WTC11 (cell line): ENCODE measurements around the gene AGFG2. TPM values are rescaled to one million over a fixed set of nuclear protein-coding genes. Genes with fewer than 3 reads are reported as not detected.

Experiments used
- ATAC-seq: fragments of 200-7000 bp; cut with Tn5 transposase; 2 replicates; pipeline ENCODE4 v1.10.0; 2021; ENCODE audit warnings: mild to moderate bottlenecking, moderate library complexity
- CTCF ChIA-PET: fragments of 300-600 bp; sonication (Branson Sonifier 250); formaldehyde crosslinking; loops from one replicate; lab custom pipeline; 2021; ENCODE audit warnings: antibody characterized with exemption; lab: Charles Lee
- POLR2A ChIA-PET: fragments of 350-600 bp; sonication (Branson Sonifier 250); formaldehyde crosslinking; loops from one replicate; lab custom pipeline; 2021; ENCODE audit warnings: antibody characterized with exemption; lab: Charles Lee
- DNase-seq: peaks from one replicate; pipeline ENCODE4 v3.0.0; 2021; ENCODE audit warnings: low spot score
- H3K27ac Mint-ChIP-seq: 2 replicates; pipeline ENCODE4 v1.8.0; 2021; ENCODE audit warnings: mixed read lengths
- H3K27me3 Mint-ChIP-seq: 2 replicates; pipeline ENCODE4 v1.8.0; 2021; ENCODE audit warnings: low read depth, mild to moderate bottlenecking, moderate library complexity, mixed read lengths
- H3K36me3 Mint-ChIP-seq: 2 replicates; pipeline ENCODE4 v1.8.0; 2021; ENCODE audit warnings: mixed read lengths
- H3K4me1 Mint-ChIP-seq: 2 replicates; pipeline ENCODE4 v1.8.0; 2022; ENCODE audit warnings: mixed read lengths
- H3K4me3 Mint-ChIP-seq: 2 replicates; pipeline ENCODE4 v1.8.0; 2021; ENCODE audit warnings: mild to moderate bottlenecking, moderate library complexity, mixed read lengths
- H3K9me3 Mint-ChIP-seq: 2 replicates; pipeline ENCODE4 v1.8.0; 2021; ENCODE audit warnings: mixed read lengths
- CREB1 ChIP-seq: sonication (generic); formaldehyde crosslinking; IDR thresholded peaks from 2 replicates; pipeline ENCODE4 v1.8.0; 2023; ENCODE audit warnings: mild to moderate bottlenecking, missing genetic modification reagents
- ETV6 ChIP-seq: sonication (generic); formaldehyde crosslinking; IDR thresholded peaks from 2 replicates; pipeline ENCODE4 v1.8.1; 2022; ENCODE audit warnings: mild to moderate bottlenecking, missing genetic modification reagents
- FOXK1 ChIP-seq: sonication (generic); formaldehyde crosslinking; IDR thresholded peaks from 2 replicates; pipeline ENCODE4 v1.8.0; 2022; ENCODE audit warnings: mild to moderate bottlenecking, moderate library complexity, missing genetic modification reagents
- FOXP1 ChIP-seq: sonication (generic); formaldehyde crosslinking; IDR thresholded peaks from 2 replicates; pipeline ENCODE4 v1.8.0; 2022; ENCODE audit warnings: missing genetic modification reagents, mild to moderate bottlenecking, moderate library complexity, borderline replicate concordance
- MYBL2 ChIP-seq: sonication (generic); formaldehyde crosslinking; IDR thresholded peaks from 2 replicates; pipeline ENCODE4 v1.8.1; 2023; ENCODE audit warnings: mild to moderate bottlenecking, moderate library complexity, missing genetic modification reagents
- OVOL2 ChIP-seq: fragments of 250-450 bp; sonication (Bioruptor Pico); IDR thresholded peaks from 2 replicates; pipeline ENCODE4 v1.9.0; 2021; ENCODE audit warnings: mild to moderate bottlenecking, borderline replicate concordance
- SMAD4 ChIP-seq: sonication (generic); formaldehyde crosslinking; IDR thresholded peaks from 2 replicates; pipeline ENCODE4 v1.8.0; 2022; ENCODE audit warnings: mild to moderate bottlenecking, missing genetic modification reagents
- SP1 ChIP-seq: sonication (generic); formaldehyde crosslinking; conservative IDR thresholded peaks from 2 replicates; pipeline ENCODE4 v1.8.1; 2022; ENCODE audit warnings: missing genetic modification reagents
- TEAD4 ChIP-seq: sonication (generic); formaldehyde crosslinking; IDR thresholded peaks from 2 replicates; pipeline ENCODE4 v1.8.0; 2022; ENCODE audit warnings: mild to moderate bottlenecking, missing genetic modification reagents
- TP53 ChIP-seq: sonication (generic); formaldehyde crosslinking; IDR thresholded peaks from 2 replicates; pipeline ENCODE4 v1.8.1; 2023; ENCODE audit warnings: mild to moderate bottlenecking, missing genetic modification reagents
- ZNF263 ChIP-seq: sonication (generic); formaldehyde crosslinking; IDR thresholded peaks from 2 replicates; pipeline ENCODE4 v1.8.1; 2022; ENCODE audit warnings: low read depth, mild to moderate bottlenecking, moderate library complexity, missing genetic modification reagents
- total RNA-seq: library from RNA; stranded (reverse); gene quantifications from 3 replicates; pipeline ENCODE4 v1.2.3, GENCODE V29; 2021
- TF ChIP-seq, protein P1 (sequence below): sonication (generic); formaldehyde crosslinking; IDR thresholded peaks from 2 replicates; pipeline ENCODE4 v1.8.1; 2022; ENCODE audit warnings: missing genetic modification reagents, borderline replicate concordance
- TF ChIP-seq, protein P2 (sequence below): sonication (generic); formaldehyde crosslinking; IDR thresholded peaks from 2 replicates; pipeline ENCODE4 v1.8.1; 2023; ENCODE audit warnings: mild to moderate bottlenecking, missing genetic modification reagents, moderate library complexity
- TF ChIP-seq, protein P3 (sequence below): sonication (generic); formaldehyde crosslinking; IDR thresholded peaks from 2 replicates; pipeline ENCODE4 v1.8.0; 2022; ENCODE audit warnings: missing genetic modification reagents
- TF ChIP-seq, protein P4 (sequence below): sonication (generic); formaldehyde crosslinking; IDR thresholded peaks from 2 replicates; pipeline ENCODE4 v1.8.0; 2022; ENCODE audit warnings: mild to moderate bottlenecking, missing genetic modification reagents
- TF ChIP-seq, protein P5 (sequence below): fragments of 250-450 bp; sonication (Bioruptor Pico); IDR thresholded peaks from 2 replicates; pipeline ENCODE4 v2.1.2; 2022; ENCODE audit warnings: mild to moderate bottlenecking, moderate library complexity

Gene AGFG2
- total RNA-seq, 1 experiment from 2014 or later, result 6.4 TPM

DNA sequence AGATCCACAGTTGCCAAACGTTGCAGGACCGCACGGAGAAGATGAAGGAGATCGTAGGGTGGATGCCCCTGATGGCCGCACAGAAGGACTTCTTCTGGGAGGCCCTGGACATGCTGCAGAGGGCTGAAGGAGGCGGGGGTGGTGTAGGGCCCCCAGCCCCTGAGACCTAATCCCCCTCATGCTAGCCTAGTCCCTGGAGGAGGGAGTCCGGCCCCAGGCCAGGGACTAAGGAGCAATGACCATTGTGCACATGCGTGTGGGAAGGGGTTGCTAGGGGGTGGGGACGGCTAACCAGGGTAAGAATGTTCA lies 61.7 kb downstream of the AGFG2 start (continued):
- TF ChIP-seq, protein P1, sequence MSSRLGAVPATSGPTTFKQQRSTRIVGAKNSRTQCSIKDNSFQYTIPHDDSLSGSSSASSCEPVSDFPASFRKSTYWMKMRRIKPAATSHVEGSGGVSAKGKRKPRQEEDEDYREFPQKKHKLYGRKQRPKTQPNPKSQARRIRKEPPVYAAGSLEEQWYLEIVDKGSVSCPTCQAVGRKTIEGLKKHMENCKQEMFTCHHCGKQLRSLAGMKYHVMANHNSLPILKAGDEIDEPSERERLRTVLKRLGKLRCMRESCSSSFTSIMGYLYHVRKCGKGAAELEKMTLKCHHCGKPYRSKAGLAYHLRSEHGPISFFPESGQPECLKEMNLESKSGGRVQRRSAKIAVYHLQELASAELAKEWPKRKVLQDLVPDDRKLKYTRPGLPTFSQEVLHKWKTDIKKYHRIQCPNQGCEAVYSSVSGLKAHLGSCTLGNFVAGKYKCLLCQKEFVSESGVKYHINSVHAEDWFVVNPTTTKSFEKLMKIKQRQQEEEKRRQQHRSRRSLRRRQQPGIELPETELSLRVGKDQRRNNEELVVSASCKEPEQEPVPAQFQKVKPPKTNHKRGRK (CRISPR knock-in tag), result no peak
- TF ChIP-seq CREB1 (CRISPR knock-in tag) (no peak), SMAD4 (CRISPR knock-in tag) (no peak), ETV6 (CRISPR knock-in tag) (no peak), OVOL2 (no peak), FOXK1 (CRISPR knock-in tag) (no peak), MYBL2 (no peak), SP1 (CRISPR knock-in tag) (no peak), TEAD4 (CRISPR knock-in tag) (no peak), FOXP1 (no peak)
- TF ChIP-seq, protein P2, sequence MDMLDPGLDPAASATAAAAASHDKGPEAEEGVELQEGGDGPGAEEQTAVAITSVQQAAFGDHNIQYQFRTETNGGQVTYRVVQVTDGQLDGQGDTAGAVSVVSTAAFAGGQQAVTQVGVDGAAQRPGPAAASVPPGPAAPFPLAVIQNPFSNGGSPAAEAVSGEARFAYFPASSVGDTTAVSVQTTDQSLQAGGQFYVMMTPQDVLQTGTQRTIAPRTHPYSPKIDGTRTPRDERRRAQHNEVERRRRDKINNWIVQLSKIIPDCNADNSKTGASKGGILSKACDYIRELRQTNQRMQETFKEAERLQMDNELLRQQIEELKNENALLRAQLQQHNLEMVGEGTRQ (CRISPR knock-in tag), result no peak

DNA sequence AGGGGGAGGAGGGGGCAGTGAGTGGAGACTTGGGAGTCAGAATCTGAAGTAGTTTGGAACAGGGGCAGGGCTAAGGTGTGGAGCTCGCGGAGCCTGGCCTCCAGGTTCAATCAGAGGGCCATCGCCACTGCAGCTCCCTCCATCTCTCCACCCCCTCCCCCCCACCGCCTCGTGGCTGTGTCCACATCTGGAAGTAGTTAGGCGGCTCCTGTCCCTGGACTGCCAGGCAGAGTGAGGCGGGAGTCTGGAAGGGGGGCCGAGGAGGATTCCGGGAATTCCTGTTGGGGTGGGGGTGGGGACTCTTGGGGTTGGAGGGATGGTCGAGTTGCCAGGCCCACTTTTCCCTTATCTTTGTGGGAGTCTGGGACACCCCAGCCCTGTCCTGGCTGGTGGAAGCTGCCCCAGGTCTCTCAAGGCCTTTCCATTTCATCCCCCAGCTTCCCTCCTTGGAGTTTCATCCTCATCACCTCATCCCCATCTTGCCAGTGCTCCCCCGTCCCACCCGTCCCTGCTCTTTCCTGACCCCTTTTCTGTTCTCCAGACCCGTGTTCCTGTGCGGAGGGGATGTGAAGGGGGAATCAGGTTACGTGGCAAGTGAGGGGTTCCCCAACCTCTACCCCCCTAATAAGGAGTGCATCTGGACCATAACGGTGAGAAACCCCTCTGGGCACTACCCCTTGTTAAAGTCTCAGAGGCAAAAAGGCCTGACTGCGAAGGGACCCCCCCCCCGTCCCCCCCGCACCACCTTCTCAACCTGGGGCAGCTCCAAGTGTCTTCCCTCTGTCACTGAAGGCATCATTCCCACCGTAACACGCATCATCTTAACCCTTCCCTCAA lies 64.1 kb downstream of the AGFG2 start:
- H3K36me3 Mint-ChIP-seq, result peaks cover 15% of the 10 kb centered on the region
- POLR2A ChIA-PET, result interaction anchor here (0.6 to 3.0 kb wide), 9 partner anchors 9 to 102 kb away, joined by 3 to 60 read pairs (median 5); partner anchors contain the start of genes FBXO24, LRCH4, MOSPD3 and POP7
- H3K27ac Mint-ChIP-seq, result peak overlapping the region; percentile 96
- peak overlapping the region; percentile 87 for H3K4me3 Mint-ChIP-seq
- DNase-seq, result peak; percentile 87
- TF ChIP-seq, protein P3, sequence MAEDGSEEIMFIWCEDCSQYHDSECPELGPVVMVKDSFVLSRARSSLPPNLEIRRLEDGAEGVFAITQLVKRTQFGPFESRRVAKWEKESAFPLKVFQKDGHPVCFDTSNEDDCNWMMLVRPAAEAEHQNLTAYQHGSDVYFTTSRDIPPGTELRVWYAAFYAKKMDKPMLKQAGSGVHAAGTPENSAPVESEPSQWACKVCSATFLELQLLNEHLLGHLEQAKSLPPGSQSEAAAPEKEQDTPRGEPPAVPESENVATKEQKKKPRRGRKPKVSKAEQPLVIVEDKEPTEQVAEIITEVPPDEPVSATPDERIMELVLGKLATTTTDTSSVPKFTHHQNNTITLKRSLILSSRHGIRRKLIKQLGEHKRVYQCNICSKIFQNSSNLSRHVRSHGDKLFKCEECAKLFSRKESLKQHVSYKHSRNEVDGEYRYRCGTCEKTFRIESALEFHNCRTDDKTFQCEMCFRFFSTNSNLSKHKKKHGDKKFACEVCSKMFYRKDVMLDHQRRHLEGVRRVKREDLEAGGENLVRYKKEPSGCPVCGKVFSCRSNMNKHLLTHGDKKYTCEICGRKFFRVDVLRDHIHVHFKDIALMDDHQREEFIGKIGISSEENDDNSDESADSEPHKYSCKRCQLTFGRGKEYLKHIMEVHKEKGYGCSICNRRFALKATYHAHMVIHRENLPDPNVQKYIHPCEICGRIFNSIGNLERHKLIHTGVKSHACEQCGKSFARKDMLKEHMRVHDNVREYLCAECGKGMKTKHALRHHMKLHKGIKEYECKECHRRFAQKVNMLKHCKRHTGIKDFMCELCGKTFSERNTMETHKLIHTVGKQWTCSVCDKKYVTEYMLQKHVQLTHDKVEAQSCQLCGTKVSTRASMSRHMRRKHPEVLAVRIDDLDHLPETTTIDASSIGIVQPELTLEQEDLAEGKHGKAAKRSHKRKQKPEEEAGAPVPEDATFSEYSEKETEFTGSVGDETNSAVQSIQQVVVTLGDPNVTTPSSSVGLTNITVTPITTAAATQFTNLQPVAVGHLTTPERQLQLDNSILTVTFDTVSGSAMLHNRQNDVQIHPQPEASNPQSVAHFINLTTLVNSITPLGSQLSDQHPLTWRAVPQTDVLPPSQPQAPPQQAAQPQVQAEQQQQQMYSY (CRISPR knock-in tag), result peak; percentile 27; the same call in 1 of the 2 replicates
- TF ChIP-seq ZNF263 (CRISPR knock-in tag) (0 out of 2 replicates have a peak, but pooled peaks have one; percentile 48), TP53 (no peak), ETV6 (CRISPR knock-in tag) (0 out of 2 replicates have a peak, but pooled peaks have one; percentile 23), FOXK1 (CRISPR knock-in tag) (no peak)
- TF ChIP-seq, protein P4, sequence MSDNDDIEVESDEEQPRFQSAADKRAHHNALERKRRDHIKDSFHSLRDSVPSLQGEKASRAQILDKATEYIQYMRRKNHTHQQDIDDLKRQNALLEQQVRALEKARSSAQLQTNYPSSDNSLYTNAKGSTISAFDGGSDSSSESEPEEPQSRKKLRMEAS, result peak; percentile 54; the same call in 1 of the 2 replicates
- TF ChIP-seq, protein P5, sequence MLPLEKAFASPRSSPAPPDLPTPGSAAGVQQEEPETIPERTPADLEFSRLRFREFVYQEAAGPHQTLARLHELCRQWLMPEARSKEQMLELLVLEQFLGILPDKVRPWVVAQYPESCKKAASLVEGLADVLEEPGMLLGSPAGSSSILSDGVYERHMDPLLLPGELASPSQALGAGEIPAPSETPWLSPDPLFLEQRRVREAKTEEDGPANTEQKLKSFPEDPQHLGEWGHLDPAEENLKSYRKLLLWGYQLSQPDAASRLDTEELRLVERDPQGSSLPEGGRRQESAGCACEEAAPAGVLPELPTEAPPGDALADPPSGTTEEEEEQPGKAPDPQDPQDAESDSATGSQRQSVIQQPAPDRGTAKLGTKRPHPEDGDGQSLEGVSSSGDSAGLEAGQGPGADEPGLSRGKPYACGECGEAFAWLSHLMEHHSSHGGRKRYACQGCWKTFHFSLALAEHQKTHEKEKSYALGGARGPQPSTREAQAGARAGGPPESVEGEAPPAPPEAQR (CRISPR knock-in tag), result no peak
- peaks cover 43% of the 10 kb centered on the region for H3K4me1 Mint-ChIP-seq
- ATAC-seq, result peak; percentile 5
- no peaks in the 10 kb centered on the region for H3K9me3 Mint-ChIP-seq
- CTCF ChIA-PET, result interaction anchor here (0.6 to 5.8 kb wide), 23 partner anchors 10 to 124 kb away, joined by 3 to 67 read pairs (median 6); partner anchors contain the start of genes FBXO24, LRCH4, MOSPD3 and POP7
- H3K27me3 Mint-ChIP-seq, result peaks cover 13% of the 10 kb centered on the region
